ENCODE data around the gene SHB.

- TF ChIP-seq POLR2A (IDR thresholded peaks at IDR 0.05) (no peak), CTCF (IDR thresholded peaks at IDR 0.05) (no peak)
Measured at GRCh38 chr9:37902131-37902530, 166.9 kb downstream of the SHB start.

Measured in thyroid gland (tissue), 4 donors.